Left kidney (tissue), 2 donors: ENCODE data around the gene OR5B21. TPM values are rescaled to one million over a fixed set of nuclear protein-coding genes. Genes with fewer than 3 reads are reported as not detected.

ENCODE experiments used
- DNase-seq: peaks from one replicate; pipeline ENCODE4 v3.0.0-alpha.2; 2013
- polyA plus RNA-seq: library from polyadenylated mRNA; unstranded; fragments of 120-200 nt; gene quantifications from one replicate; pipeline ENCODE4 v1.2.1, GENCODE V29; 2013; ENCODE audit not compliant: insufficient read length

Gene OR5B21
- polyA plus RNA-seq, 1 donor = not detected

DNA sequence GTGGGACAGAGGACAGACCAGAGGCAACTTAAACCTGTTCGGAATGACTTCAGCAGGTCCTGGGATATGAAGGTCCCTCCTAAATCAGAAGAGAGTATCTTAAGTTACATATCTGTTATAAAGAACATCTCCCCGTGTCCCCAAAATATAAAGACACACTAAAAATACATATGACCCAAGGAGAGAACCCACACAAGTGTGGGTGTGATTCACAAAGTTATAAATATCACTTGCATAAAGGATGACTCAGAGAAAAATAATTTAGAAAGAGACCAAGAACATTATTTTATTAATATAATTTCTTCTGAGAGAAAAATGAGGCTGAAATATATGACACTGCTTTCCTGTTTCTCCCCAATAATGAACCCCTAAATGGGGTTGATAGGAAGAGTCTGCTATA is 14.2 kb downstream of the OR5B21 start:
- DNase-seq = no peak

GRCh38 chr11:58490827-58491226 is 17.1 kb downstream of the OR5B21 start:
- no peak for DNase-seq

- no peak for DNase-seq
These were observed 20.7 kb downstream of the OR5B21 start for GRCh38 chr11:58487170-58487569.

DNA sequence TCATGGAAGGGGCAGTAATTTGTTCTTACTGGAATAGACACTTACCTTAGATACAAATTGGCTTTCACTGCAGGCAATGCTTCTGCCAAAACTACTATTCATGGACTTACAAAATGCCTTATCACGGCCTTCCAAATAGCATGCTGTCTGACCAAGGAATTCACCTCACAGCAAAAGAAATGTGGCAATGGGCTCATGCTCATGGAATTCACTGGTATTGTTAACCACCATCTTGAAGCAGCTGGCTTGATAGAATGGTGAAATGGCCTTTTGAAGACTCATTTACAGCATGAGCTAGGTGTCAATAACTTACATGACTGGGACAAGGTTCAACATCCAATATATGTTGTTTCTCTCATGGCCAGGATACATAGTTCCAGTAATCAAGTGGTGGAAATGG is 21.9 kb downstream of the OR5B21 start:
- DNase-seq = no peak

DNA sequence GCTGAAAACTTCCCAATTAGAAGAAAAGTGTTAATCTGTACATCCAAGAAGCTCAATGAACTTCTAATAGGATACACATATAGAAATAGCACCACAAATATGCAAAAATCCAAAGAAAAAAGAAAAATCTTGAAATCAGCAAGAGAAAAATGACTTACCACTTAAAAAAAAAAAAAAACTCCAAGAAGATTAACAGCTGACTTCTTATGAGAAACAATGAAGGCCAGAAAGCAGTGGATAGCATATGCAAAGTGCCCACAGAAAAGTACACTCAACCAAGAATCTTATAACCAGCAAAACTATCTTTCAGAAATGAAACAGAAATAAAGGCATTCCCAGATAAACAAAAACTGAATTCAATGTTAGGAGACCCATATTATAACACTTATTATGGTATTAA is 36.0 kb downstream of the OR5B21 start:
- DNase-seq = no peak

- DNase-seq = no peak
These were observed 41.6 kb downstream of the OR5B21 start for GRCh38 chr11:58466293-58466692.

DNA sequence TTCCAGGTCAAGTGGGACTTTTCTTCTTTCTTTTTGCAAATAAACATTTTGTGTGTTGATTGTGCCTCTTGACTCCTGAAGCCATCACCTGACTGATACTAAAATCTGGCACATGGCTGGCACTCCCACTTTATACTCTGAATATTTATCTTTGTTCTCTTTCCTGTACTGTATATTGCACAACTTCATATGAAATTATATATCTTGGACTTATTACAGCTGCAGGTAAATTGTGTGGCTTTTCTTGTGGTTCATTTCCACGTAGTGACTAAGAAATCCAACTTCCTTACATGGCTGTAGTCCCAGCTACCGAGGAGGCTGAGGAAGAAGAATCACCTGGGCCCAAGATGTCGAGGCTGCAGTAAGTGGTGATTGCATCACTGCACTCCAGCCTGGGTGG is 42.2 kb downstream of the OR5B21 start:
- DNase-seq = no peak

Other genes starting within 250 kb of the OR5B21 start
- not detected for gene OR10W1, start 239.8 kb downstream of the OR5B21 start, polyA plus RNA-seq
- not detected for gene OR5B17, start 149.0 kb downstream of the OR5B21 start, polyA plus RNA-seq
- not detected for gene OR5B3, start 101.2 kb downstream of the OR5B21 start, polyA plus RNA-seq
- not detected for gene OR5B2, start 80.0 kb downstream of the OR5B21 start, polyA plus RNA-seq
- not detected for gene OR5B12, start 65.9 kb downstream of the OR5B21 start, polyA plus RNA-seq
- 10.9 TPM for gene LPXN, start 67.8 kb upstream of the OR5B21 start, polyA plus RNA-seq
- gene ZFP91, start 71.0 kb upstream of the OR5B21 start, polyA plus RNA-seq = 72.5 TPM
- 2.0 TPM for gene CNTF, start 114.6 kb upstream of the OR5B21 start, polyA plus RNA-seq
- gene GLYAT, start 223.8 kb upstream of the OR5B21 start, polyA plus RNA-seq = 151 TPM